Fibroblast of skin of left biceps (primary cell): ENCODE measurements around the gene HADH.

Source experiments
- DNase-seq, 2 experiments: peaks; one replicate each; pipeline ENCODE4 v3.0.0-alpha.2; 2013; ENCODE audit warnings: low read depth in 2 of 2

HADH gene

DNA sequence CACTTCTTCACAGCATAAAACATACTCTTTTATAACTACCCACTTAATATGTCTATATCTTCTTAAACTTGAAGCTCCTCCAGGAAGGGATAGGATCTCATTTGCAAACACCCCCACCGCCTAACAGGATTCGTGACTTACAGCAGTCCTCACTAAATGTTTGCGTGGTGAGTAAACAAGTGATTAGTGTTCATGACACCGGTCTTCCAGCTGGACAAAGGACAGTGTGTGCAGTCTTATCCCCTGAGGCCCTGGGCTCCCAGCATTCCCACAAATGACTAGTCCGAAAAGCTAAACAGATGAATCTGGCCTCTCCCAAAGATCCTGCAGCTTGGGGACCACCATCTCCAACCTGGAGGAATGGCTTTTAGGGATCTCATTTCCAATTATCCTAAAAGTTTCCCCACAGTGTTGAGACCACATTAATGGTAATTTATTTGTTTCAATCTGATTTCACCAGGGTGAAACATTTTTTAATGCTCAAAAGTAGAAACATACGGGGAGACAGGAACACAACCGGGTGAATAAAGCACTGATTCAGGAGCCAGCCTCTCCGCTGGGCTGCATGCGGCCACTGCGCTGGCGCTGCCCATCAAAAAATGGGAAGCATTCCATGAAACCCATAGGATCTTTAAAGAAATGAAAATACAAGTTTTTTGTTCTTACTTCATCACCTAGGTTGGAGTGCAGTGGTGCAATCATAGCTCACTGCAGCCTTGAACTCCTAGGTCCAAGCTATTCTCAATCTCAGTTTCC is 69.2 kb downstream of the HADH start:
- no peak for DNase-seq

DNA sequence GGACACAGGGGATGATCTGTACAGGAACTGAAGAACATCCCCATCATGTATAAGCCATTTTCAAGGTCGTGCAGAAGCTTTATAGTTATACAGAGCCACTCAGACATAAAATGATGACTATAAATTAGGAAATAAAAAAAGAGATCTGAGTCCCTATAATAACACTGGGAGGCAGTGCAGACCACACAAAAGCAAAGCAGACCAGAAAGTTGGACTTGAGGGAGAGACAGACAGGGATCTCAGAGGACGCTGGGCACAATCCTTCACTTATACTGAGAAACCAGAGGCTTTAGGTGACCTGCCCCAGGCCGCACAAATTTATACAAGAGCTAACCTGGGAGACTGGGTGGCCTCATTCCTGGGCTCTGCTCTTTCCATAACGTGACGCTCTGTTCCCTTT is 70.5 kb downstream of the HADH start:
- peak in 1 of 2 experiments; percentile 24 for DNase-seq

DNA sequence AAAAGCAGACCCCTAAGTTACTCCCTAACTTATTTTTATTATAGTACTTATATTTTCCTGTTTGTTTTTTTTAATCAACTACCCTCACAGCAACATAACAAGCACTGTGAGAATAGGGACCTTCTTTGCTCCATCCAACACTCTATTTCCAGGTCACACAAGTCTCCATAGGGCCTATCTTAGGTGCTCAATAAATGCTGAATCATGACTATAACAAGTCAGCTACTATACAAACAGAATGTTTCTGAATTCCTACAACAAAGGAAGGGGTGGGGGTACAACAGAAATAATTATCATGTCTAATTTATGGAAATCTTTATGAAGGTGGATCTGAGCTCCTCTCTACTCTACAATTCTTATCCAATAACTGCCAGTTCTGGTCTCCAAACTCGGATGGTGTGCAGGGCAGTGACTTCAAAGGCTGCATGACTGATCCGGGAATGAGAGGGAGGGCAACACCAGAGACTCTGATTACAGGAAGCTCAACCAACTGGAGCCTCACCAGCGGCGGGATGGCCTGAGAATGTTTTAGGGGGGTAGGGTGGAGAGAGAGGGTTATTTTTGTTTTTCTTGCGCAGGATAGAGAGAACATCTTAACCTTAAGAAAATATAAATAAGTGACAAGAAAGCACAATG is 71.1 kb downstream of the HADH start:
- no peak for DNase-seq

DNA sequence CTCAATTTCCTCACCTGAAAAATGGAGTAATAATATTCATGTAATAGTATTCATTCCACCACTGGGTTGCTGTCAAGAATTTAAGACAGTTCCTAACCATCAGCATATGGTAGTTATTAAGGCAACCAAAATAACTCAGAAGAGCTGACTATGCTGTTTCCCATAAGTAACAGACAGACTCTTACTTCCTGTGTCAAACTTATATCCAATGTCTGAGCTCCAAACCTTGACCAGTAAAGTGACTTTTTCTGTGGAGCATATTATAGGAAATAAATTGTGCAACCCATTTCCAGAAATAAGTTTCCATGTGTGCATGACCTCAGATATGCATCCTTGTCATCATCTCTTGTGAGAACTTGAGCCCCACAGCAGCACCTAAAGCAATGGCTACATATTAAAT is 78.8 kb downstream of the HADH start:
- peak; percentile 76 to 81 for DNase-seq

DNA sequence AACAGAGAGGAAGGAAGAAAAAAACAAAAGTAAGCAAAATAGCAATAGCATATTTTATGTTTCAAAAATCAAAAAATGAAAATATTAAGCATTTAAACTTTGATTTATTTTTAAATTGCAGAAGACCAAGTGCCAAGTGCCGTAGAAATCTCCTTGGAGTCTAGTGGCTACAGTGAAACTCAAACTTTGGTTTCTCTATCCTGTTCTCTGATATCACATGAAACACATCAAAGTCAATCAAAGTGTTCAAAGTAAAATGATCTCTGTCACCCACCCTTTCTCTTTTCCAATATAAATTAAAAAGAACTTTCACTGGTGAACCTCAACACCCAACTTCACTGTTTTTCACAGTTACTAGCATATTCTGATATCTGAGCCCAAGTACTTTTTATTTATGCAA is 81.1 kb downstream of the HADH start:
- DNase-seq = no peak

DNA sequence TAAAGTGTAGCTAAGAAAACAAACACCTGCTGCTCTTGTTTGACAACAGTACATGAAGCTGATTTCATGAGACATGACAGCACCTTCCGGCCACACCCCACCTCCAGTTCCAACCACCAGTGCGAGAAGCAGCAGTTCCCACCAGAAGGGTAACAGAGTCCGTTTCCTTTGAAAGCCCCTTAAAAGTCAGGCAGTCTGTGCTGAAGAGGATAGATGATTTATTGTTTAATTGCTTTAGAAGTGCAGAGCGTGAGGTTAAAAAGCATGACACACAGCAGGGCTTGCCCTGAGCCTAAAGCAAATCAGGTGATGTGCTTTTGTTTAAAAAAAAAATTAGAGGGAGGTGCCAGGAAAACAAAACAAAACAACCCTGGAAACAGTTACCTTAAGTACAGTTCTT is 82.6 kb downstream of the HADH start:
- no peak for DNase-seq

DNA sequence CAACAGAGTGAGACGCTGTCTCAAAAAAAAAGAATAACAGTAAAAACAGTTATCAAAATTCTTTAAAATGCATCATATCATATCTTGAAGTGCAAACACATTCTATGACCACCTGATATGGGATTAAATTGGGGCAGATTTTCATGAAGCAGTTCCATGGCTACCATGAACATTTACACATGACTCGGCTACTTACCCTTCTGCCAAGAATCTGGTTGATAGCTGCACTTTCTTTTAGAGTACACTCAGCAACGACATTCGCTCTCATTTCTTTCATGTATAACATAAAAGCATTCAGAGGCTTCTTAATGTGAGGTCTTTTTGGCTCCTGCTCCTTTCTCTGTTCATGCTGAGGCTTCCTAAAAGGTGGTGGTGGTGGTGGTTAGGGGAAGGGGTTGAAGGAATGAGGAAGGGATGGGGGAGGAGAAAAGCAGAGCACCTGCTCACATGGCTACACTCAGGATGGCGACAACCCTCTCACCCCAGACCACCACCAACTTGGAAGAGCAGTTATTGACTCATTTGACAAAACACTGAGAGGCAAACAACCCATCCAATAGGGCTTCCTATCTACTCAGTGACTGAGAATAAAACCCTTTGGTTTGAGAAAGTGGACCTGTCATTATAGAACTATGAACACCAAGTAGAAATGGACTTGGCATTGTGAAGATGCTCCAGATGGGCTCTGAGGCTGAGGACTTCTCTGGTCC is 88.5 kb downstream of the HADH start:
- DNase-seq = no peak

DNA sequence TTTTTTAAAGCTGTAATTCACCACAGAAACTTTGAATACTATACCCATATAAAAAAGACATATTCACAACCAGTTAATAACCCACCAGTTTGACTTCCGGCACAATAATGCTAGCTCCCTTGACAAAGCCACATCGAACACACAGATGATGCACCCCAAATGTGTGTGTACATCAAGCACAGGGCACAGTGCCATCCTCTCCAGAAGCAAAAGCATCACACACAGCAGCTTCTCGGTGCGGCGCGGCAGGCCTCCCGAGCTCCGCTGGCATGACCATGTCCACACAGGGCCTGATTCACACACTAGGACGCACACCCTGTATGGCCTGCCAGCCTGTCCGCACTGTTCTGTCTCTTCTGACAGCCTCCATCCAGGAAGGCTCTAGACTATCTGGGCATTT is 91.1 kb downstream of the HADH start:
- DNase-seq = no peak

DNA sequence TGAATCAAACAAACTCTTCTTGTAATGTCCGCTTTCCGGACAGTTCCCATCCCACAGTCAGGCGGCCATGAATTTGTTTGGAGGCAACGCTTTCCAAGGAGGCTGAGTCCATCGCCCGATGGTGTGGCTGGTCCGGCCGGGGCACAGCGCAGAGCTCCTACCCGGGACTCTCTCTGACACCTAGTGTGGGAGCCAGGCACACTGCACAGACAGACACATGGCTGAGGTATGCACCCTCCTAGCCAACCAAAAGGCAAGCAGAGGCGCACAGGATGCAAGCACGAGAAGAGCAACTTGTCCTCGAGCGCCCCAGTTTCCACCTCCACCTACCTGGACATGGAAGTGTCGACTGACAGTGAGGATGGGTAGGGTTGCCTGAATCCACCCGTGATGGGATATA is 91.6 kb downstream of the HADH start:
- no peak for DNase-seq
